Measurements from ENCODE around the gene ADCY7.
A peak's percentile ranks its signal among the peaks of the same experiment; 100 is the strongest.

Gene ADCY7

DNA sequence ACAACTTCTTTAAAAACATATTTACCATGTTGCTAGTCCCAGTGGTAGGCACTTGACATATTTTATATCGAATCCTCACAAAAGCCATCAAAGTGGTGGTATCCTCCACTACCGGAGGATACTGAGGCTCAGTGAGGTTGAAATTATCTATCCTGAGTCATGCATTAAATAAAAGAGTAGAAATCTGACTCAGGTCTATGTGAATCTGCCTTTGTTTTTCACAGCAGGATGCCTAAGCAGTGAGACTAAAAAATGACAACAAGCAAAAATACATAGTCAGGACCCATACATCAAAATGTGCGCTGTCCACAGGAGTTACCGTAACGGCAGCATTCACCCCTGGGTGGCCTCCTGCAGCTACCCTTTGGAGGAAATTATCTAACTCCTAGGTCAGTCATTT, 84.8 kb downstream of the ADCY7 start:
- DNase-seq, result no peak

DNA sequence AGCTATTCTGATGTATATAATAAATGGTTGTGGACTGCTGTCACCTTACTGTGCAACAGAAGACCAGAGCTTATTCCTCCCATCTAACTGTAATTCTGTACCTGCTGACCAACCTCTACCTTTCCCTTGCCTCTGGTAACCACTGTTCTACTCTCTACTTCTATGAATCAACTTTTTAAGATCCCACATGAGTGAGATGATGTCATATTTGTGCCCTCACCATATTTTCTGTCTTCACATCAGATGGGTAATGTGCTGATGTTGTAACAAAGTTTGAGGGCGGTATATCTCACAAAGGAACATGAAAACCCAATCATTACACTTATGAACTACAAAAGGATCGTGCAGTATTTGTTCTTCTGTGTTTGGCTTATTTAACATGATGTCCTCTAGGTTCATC, 85.6 kb downstream of the ADCY7 start:
- no peak for DNase-seq

DNA sequence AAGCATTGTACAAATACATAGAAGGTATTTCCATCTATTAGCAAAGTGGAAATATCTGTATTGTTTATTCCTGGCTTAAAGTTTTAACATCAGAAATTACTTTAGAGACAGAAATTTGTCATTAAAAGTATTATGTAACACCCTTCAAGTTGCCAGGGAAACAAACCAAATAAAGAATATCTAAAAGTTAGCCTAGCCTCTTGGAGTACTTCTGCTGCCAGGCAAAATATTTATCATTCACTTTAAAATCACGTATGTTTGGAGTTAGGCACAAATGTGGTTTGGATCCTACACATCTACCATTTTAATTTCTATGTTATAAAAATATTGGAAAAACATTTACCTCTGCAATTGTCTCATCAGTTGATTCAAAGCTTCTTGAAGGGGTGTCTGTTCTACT, 87.7 kb downstream of the ADCY7 start:
- DNase-seq, result no peak

DNA sequence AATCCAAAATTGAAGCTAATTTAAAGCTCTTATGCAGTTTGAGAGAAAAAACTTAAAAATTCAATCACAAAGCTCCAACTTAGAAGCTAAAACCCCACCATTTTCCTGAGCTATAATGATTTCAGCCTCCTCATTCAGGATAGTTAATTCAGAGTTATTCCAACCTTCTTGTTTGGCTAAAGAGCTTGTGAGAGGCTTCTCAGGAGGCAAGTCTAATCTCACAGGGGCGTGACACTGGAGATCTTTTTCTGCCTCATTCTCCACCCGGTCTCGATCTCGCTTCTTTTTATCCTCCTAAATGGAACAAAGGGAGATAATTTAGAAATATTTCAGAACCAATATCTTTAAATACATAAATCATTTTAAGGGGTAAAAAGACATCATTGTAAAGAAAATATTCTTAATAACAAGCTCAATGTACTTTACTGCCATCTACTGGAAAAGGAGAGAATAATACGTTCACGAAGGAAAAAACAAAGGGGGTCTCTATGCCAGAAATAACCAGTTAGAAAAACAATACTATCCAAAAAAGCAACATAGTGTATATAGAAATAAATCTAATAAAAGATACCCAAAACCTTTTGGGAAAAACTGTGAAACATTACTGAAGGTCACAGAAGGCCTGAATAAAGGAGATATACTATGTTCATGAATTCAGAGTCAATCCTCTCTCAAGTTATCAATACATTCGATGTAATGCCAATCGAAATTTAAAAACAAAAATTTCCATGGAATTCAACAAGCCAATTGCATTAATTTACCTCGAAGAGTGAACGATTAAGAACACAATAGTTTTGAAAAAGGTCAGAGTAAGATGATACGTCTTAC, 88.5 kb downstream of the ADCY7 start:
- DNase-seq, result peak; percentile 44

DNA sequence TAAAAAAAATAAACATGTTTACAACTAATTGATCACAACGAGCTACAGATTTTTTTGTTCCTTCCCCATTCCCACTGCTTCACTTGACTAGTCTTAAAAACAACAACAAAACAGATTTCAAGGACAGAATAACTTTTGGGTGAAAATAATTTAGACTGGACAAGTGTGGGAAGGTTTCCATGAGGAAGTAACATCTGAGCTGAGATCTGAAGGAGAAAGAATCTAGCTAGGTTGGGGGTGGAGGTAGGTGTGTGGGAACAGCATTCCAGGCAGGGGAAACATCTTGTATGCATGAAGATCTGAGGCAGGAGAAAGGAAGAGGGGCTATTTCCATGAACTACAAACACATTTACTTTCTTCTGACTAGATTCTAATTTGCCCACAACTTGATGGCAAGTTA, 93.3 kb downstream of the ADCY7 start:
- DNase-seq, result no peak

DNA sequence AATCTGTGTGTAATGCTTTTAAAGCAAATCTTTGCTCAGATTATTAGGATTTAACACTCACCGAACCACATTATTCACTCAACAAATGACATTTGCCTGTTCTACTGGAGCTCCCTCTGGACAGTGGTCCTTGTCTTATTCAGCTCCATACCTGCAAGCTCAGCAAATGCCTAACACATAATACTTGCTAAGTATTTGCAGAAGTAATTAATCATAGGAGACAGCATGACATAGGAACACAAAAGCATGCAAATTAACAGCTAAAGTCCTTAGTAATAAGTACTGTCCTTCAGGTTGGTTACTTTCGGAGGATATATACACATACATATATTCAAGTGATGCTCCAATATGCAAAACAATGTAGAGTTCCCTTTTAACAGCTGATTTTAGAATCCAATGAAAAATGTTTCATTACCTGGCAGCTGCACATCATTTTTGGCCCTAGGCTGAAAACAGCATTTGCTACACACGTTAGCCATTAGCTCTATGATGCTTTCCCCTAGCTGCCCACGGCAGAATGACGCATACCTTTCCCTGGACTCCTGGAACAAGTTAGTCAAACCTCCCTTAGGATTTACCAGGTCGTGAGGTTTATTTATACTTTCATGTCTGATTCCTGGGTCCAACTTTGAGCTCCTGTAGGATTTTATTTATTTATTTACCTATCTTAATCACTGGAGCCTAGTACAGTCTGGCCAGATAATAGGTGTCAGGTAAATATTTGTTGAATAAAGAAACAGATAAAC, 93.9 kb downstream of the ADCY7 start:
- no peak for DNase-seq

DNA sequence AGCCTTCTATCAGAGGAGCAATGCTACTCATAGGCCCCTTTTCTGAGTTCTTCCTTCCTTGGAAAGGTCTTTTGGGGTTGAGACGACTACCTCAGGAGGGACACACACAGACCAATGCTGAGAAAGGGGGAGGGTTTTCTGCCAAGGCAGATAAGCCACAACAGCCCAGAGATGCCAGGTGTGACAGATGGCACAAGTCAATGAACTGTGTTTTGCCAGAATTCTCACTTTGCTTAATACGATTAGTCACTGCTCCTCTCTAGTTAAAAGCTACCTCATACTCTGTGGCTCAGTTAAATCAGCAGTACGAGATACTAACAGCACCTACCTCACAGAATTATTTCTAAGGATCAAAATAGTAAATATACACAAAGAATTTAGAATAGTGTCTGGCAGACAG, 94.4 kb downstream of the ADCY7 start:
- DNase-seq, result no peak

DNA sequence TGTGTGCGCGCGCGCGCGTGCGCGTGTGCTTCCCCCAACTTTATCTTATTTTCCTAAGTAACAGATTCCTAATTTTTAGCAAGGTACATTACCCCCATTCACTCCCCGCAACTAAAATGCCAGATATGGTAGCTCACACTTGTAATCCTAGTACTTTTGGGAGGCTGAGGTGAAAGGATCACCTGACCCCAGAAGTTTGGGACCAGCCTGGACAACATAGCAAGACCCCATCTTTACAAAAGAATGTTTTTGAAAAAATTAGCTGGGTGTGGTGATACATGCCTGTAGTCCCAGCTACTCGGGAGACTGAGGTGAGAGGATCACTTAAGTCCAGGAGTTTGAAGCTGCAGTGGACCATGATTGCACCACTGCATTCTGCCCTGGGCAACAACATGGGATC, 97.3 kb downstream of the ADCY7 start:
- no peak for DNase-seq

DNA sequence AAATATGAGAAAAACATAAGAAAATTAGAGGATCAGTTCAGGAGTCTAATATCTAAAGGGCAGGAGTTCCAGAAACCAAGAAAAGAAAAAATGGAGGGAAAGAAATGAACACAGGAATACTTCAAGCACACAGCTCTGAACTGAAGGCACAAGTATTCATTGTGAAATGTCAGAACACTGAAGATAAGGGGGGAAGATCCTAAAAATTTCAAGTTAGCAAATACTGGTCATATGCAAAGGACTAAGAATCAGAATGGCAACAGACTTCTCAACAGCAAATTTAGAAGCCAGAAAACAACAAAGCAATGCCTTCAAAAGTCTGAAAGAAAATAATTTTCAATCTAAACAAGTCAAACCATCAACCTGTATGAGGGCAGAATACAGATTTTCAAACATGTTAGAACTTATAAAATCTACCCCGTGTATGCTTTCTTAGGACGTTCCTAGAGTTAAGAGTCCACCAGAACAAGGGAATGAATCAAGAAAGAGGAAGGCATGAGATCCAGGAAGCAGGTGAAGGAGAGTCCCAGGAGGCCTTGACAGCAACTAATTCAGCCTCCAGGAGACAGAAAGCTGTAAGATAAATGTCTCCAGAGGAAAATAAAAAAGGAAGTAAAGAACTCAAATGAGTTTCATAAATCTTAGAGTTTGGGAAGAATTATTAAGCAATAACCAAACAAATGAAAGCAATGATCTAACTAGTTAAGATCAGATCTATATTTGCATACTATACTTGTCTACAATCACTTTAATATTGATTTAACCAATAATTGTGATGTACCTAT, 99.6 kb downstream of the ADCY7 start:
- no peak for DNase-seq

Measured in CD4-positive, alpha-beta T cell treated with Interleukin-12 subunit alpha and Interleukin-12 subunit beta, for 1 hour (primary cell).